ENCODE results near the gene IRF2BP1.
"Not testable (repeated sequence)": the region's sequence is repeated elsewhere in the genome, so short reads cannot be mapped to it uniquely, and the experiment has no call there.

The IRF2BP1 gene

DNA sequence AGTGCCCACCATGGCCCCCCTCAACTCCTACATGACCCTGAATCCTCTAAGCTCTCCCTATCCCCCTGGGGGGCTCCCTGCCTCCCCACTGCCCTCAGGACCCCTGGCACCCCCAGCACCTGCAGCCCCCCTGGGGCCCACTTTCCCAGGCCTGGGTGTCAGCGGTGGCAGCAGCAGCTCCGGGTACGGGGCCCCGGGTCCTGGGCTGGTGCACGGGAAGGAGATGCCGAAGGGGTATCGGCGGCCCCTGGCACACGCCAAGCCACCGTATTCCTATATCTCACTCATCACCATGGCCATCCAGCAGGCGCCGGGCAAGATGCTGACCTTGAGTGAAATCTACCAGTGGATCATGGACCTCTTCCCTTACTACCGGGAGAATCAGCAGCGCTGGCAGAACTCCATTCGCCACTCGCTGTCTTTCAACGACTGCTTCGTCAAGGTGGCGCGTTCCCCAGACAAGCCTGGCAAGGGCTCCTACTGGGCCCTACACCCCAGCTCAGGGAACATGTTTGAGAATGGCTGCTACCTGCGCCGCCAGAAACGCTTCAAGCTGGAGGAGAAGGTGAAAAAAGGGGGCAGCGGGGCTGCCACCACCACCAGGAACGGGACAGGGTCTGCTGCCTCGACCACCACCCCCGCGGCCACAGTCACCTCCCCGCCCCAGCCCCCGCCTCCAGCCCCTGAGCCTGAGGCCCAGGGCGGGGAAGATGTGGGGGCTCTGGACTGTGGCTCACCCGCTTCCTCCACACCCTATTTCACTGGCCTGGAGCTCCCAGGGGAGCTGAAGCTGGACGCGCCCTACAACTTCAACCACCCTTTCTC is 13.6 kb downstream of the IRF2BP1 start:
- Histone ChIP-seq H2AK5ac (ENCODE audit: low read depth, low read length) (no peak overlapping the region), H2BK120ac (ENCODE audit: low read depth, low read length) (no peak overlapping the region), H3K4me3 (ENCODE audit: low read length in 2 of 2) (no peak overlapping the region), H3K4ac (ENCODE audit: low read length) (no peak overlapping the region), H3K79me1 (ENCODE audit: low read depth, low read length) (no peaks in the 10 kb centered on the region), H3K4me2 (ENCODE audit: insufficient read depth, low read length, poor library complexity, severe bottlenecking) (no peak overlapping the region), H2AFZ (ENCODE audit: low read length) (no peak overlapping the region), H3K4me1 (ENCODE audit: control insufficient read depth in 2 of 2, insufficient read depth in 1 of 2, low read depth in 1 of 2, low read length in 2 of 2) (peaks cover 10 to 24% of the 10 kb centered on the region in 2 donors), H3K9me3 (replicated peaks in 1 of 2; ENCODE audit: control insufficient read depth in 2 of 2, insufficient read depth in 1 of 2, low read depth in 1 of 2, low read length in 2 of 2) (no peaks in the 10 kb centered on the region), H3K18ac (ENCODE audit: low read length) (no peak overlapping the region), H3K9ac (ENCODE audit: low read depth, low read length, poor library complexity) (no peak overlapping the region), H3K27me3 (ENCODE audit: control insufficient read depth in 3 of 3, insufficient read depth in 3 of 3, low read depth in 1 of 3, low read length in 3 of 3) (peaks cover 0 to 3% (median 0%) of the 10 kb centered on the region in 3 experiments), H2BK5ac (ENCODE audit: low read length) (no peak overlapping the region), H3K23ac (ENCODE audit: low read depth, low read length, poor library complexity) (no peak overlapping the region), H2BK12ac (ENCODE audit: low read length) (no peak overlapping the region), H3K14ac (ENCODE audit: low read length) (no peak overlapping the region), H3K36me3 (replicated peaks in 1 of 2; ENCODE audit: control insufficient read depth in 2 of 2, insufficient read depth in 2 of 2, low read length in 2 of 2) (no peaks in the 10 kb centered on the region), H3K27ac (replicated peaks; ENCODE audit: low read length) (no peak overlapping the region), H2BK15ac (ENCODE audit: low read length) (no peak overlapping the region), H4K91ac (ENCODE audit: low read depth, low read length, poor library complexity) (no peak overlapping the region), H4K8ac (ENCODE audit: low read depth, low read length) (no peak overlapping the region)
- DNase-seq (ENCODE audit: low spot score), result no peak
- WGBS, 2 donors (ENCODE audit: extremely low coverage in 2 of 2, insufficient read length in 2 of 2, insufficient replicate concordance in 1 of 2), result no CpG with 5 or more reads among the region's 34 CpGs

- no peak overlapping the region for H3K4me2 ChIP-seq (ENCODE audit: insufficient read depth, low read length, poor library complexity, severe bottlenecking)
- H3K4me3 ChIP-seq (ENCODE audit: low read length in 2 of 2), result no peak overlapping the region
- no peak overlapping the region for H3K27ac ChIP-seq (replicated peaks; ENCODE audit: low read length)
- no peak overlapping the region for H2BK15ac ChIP-seq (ENCODE audit: low read length)
- H3K9ac ChIP-seq (ENCODE audit: low read depth, low read length, poor library complexity), result no peak overlapping the region
- peaks cover 3 to 11% of the 10 kb centered on the region in 2 donors for H3K4me1 ChIP-seq (ENCODE audit: control insufficient read depth in 2 of 2, insufficient read depth in 1 of 2, low read depth in 1 of 2, low read length in 2 of 2)
- no peak overlapping the region for H4K8ac ChIP-seq (ENCODE audit: low read depth, low read length)
- H2BK5ac ChIP-seq (ENCODE audit: low read length), result no peak overlapping the region
- no peak overlapping the region for H3K18ac ChIP-seq (ENCODE audit: low read length)
- no peak overlapping the region for H4K91ac ChIP-seq (ENCODE audit: low read depth, low read length, poor library complexity)
- no peaks in the 10 kb centered on the region for H3K9me3 ChIP-seq (replicated peaks in 1 of 2; ENCODE audit: control insufficient read depth in 2 of 2, insufficient read depth in 1 of 2, low read depth in 1 of 2, low read length in 2 of 2)
- H2AK5ac ChIP-seq (ENCODE audit: low read depth, low read length), result no peak overlapping the region
- no peak overlapping the region for H2BK12ac ChIP-seq (ENCODE audit: low read length)
- H2BK120ac ChIP-seq (ENCODE audit: low read depth, low read length), result no peak overlapping the region
- no peak for DNase-seq (ENCODE audit: low spot score)
- H3K14ac ChIP-seq (ENCODE audit: low read length), result no peak overlapping the region
- no CpG with 5 or more reads among the region's 5 CpGs for WGBS, 2 donors (ENCODE audit: extremely low coverage in 2 of 2, insufficient read length in 2 of 2, insufficient replicate concordance in 1 of 2)
- H2AFZ ChIP-seq (ENCODE audit: low read length), result no peak overlapping the region
- no peaks in the 10 kb centered on the region for H3K79me1 ChIP-seq (ENCODE audit: low read depth, low read length)
- peaks cover 0 to 13% (median 0%) of the 10 kb centered on the region in 3 experiments for H3K27me3 ChIP-seq (ENCODE audit: control insufficient read depth in 3 of 3, insufficient read depth in 3 of 3, low read depth in 1 of 3, low read length in 3 of 3)
- no peaks in the 10 kb centered on the region for H3K36me3 ChIP-seq (replicated peaks in 1 of 2; ENCODE audit: control insufficient read depth in 2 of 2, insufficient read depth in 2 of 2, low read length in 2 of 2)
- no peak overlapping the region for H3K4ac ChIP-seq (ENCODE audit: low read length)
- H3K23ac ChIP-seq (ENCODE audit: low read depth, low read length, poor library complexity), result no peak overlapping the region
Measured at GRCh38 chr19:45870798-45871197, 15.1 kb downstream of the IRF2BP1 start.

DNA sequence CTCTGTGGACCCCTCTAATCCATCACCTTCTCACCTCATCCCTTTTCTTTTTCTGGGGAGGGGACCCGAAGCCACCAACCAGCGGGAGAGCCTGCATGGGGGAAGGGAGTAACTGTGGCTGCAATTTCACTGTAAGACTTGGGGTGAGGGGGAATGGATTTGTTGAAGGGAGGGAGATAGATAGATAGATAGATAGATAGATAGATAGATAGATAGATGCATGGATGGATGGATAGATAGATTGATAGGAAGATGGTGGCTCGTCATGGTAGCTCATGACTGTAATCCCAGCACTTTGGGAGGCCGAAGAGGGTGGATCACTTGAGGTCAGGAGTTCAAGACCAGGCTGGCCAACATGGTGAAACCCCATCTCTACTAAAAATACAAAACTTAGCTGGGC is 18.7 kb downstream of the IRF2BP1 start:
- not testable (repeated sequence) for DNase-seq (ENCODE audit: low spot score); H2BK15ac ChIP-seq (ENCODE audit: low read length); H2AK5ac ChIP-seq (ENCODE audit: low read depth, low read length); H3K27ac ChIP-seq (replicated peaks; ENCODE audit: low read length); H3K4me3 ChIP-seq (ENCODE audit: low read length in 2 of 2); H3K14ac ChIP-seq (ENCODE audit: low read length); H2AFZ ChIP-seq (ENCODE audit: low read length); H2BK120ac ChIP-seq (ENCODE audit: low read depth, low read length); H4K8ac ChIP-seq (ENCODE audit: low read depth, low read length); H3K4me2 ChIP-seq (ENCODE audit: insufficient read depth, low read length, poor library complexity, severe bottlenecking); H3K9ac ChIP-seq (ENCODE audit: low read depth, low read length, poor library complexity); H4K91ac ChIP-seq (ENCODE audit: low read depth, low read length, poor library complexity); H3K4me1 ChIP-seq (ENCODE audit: control insufficient read depth in 2 of 2, insufficient read depth in 1 of 2, low read depth in 1 of 2, low read length in 2 of 2); H3K9me3 ChIP-seq (replicated peaks in 1 of 2; ENCODE audit: control insufficient read depth in 2 of 2, insufficient read depth in 1 of 2, low read depth in 1 of 2, low read length in 2 of 2); H3K79me1 ChIP-seq (ENCODE audit: low read depth, low read length); H3K4ac ChIP-seq (ENCODE audit: low read length); H3K23ac ChIP-seq (ENCODE audit: low read depth, low read length, poor library complexity); H3K36me3 ChIP-seq (replicated peaks in 1 of 2; ENCODE audit: control insufficient read depth in 2 of 2, insufficient read depth in 2 of 2, low read length in 2 of 2); H2BK12ac ChIP-seq (ENCODE audit: low read length); H2BK5ac ChIP-seq (ENCODE audit: low read length); H3K18ac ChIP-seq (ENCODE audit: low read length)
- H3K27me3 ChIP-seq (ENCODE audit: control insufficient read depth in 3 of 3, insufficient read depth in 3 of 3, low read depth in 1 of 3, low read length in 3 of 3), result peaks cover 0 to 34% (median 14%) of the 10 kb centered on the region in 3 experiments
- WGBS, 2 donors (ENCODE audit: extremely low coverage in 2 of 2, insufficient read length in 2 of 2, insufficient replicate concordance in 1 of 2), result no CpG with 5 or more reads among the region's 4 CpGs

DNA sequence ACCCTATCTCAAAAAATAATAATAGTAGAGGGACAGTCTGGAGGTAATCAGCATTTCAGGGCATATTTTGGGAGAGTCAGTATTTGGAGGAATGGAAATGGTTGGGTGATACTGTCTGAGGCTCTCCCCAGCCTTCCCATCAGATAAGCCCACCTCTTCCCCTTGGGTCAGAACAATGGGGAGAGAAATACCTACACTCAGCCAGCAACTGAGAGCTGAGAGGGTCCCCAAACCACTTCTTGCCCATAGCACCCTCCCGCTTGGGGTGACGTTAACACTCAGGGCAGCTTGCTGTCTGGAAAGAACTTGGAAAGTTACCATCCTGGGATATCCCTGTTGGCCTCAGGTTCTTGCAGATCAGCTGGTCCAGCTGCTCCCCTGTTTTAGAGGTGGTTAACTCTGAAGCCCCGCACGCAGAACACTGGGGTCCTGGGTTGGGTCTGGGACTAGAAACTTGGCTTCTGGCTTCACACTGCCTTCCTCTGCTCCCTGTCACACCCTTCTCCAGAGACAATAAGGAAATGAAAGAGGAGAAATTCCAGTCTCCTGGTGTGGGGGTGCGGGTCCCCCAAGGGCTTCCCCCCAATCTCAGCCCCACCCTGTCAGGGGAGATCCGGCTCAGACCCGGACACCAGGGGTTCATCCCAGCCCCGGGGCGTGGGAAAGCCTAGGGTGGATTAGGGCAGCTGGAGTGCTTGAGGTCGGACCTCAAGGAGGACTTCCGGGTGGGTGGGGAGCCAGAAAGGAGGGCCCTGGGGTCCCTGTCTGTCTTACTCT is 19.4 kb downstream of the IRF2BP1 start:
- no CpG with 5 or more reads among the region's 11 CpGs for WGBS, 2 donors (ENCODE audit: extremely low coverage in 2 of 2, insufficient read length in 2 of 2, insufficient replicate concordance in 1 of 2)
- no peak overlapping the region for H3K18ac ChIP-seq (ENCODE audit: low read length)
- no peak overlapping the region for H4K91ac ChIP-seq (ENCODE audit: low read depth, low read length, poor library complexity)
- H2BK15ac ChIP-seq (ENCODE audit: low read length), result no peak overlapping the region
- H2AFZ ChIP-seq (ENCODE audit: low read length), result no peak overlapping the region
- peaks cover 0 to 3% of the 10 kb centered on the region in 2 donors for H3K4me1 ChIP-seq (ENCODE audit: control insufficient read depth in 2 of 2, insufficient read depth in 1 of 2, low read depth in 1 of 2, low read length in 2 of 2)
- peak overlapping the region; percentile 46 for H2AK5ac ChIP-seq (ENCODE audit: low read depth, low read length)
- H3K4me2 ChIP-seq (ENCODE audit: insufficient read depth, low read length, poor library complexity, severe bottlenecking), result no peak overlapping the region
- H3K27ac ChIP-seq (replicated peaks; ENCODE audit: low read length), result no peak overlapping the region
- DNase-seq (ENCODE audit: low spot score), result no peak
- no peak overlapping the region for H2BK120ac ChIP-seq (ENCODE audit: low read depth, low read length)
- H3K14ac ChIP-seq (ENCODE audit: low read length), result no peak overlapping the region
- no peak overlapping the region for H3K23ac ChIP-seq (ENCODE audit: low read depth, low read length, poor library complexity)
- H3K9ac ChIP-seq (ENCODE audit: low read depth, low read length, poor library complexity), result no peak overlapping the region
- H3K4me3 ChIP-seq (ENCODE audit: low read length in 2 of 2), result no peak overlapping the region
- H3K4ac ChIP-seq (ENCODE audit: low read length), result no peak overlapping the region
- H3K79me1 ChIP-seq (ENCODE audit: low read depth, low read length), result no peaks in the 10 kb centered on the region
- no peak overlapping the region for H2BK5ac ChIP-seq (ENCODE audit: low read length)
- H3K36me3 ChIP-seq (replicated peaks in 1 of 2; ENCODE audit: control insufficient read depth in 2 of 2, insufficient read depth in 2 of 2, low read length in 2 of 2), result no peaks in the 10 kb centered on the region
- H3K27me3 ChIP-seq (ENCODE audit: control insufficient read depth in 3 of 3, insufficient read depth in 3 of 3, low read depth in 1 of 3, low read length in 3 of 3), result peaks cover 0 to 34% (median 14%) of the 10 kb centered on the region in 3 experiments
- H3K9me3 ChIP-seq (replicated peaks in 1 of 2; ENCODE audit: control insufficient read depth in 2 of 2, insufficient read depth in 1 of 2, low read depth in 1 of 2, low read length in 2 of 2), result no peaks in the 10 kb centered on the region
- no peak overlapping the region for H2BK12ac ChIP-seq (ENCODE audit: low read length)
- H4K8ac ChIP-seq (ENCODE audit: low read depth, low read length), result no peak overlapping the region

Measured in neuronal stem cell (in vitro differentiated cells).